Hepatocyte (in vitro differentiated cells): ENCODE measurements around the gene DMBX1. TPM values are rescaled to one million over a fixed set of nuclear protein-coding genes. Genes with fewer than 3 reads are reported as not detected.

Experiments
- DNase-seq: peaks from one replicate; pipeline ENCODE4 v3.0.0-alpha.2; 2016; ENCODE audit warnings: low spot score
- H2AFZ ChIP-seq: fragments of 200-600 bp; sonication (generic); 2 replicates; pipeline ENCODE4 v1.6.0; 2016; ENCODE audit warnings: antibody characterized with exemption, mild to moderate bottlenecking
- H3K27ac ChIP-seq: fragments of 200-600 bp; sonication (generic); 2 replicates; pipeline ENCODE4 v1.5.1; 2016; ENCODE audit warnings: mild to moderate bottlenecking
- H3K27me3 ChIP-seq: fragments of 200-600 bp; sonication (generic); 2 replicates; pipeline ENCODE4 v1.6.1; 2016
- H3K36me3 ChIP-seq: fragments of 200-600 bp; sonication (generic); replicated peaks from 2 replicates; pipeline ENCODE4 v1.5.1; 2016; ENCODE audit warnings: low read depth; ENCODE audit not compliant: insufficient read depth
- H3K4me1 ChIP-seq: fragments of 200-600 bp; sonication (generic); 2 replicates; pipeline ENCODE4 v1.5.1; 2016; ENCODE audit warnings: mild to moderate bottlenecking, moderate library complexity; ENCODE audit not compliant: insufficient read depth
- H3K4me2 ChIP-seq: fragments of 200-600 bp; sonication (generic); 2 replicates; pipeline ENCODE4 v1.6.0; 2016
- H3K4me3 ChIP-seq: fragments of 200-600 bp; sonication (generic); 2 replicates; pipeline ENCODE4 v1.5.1; 2016; ENCODE audit warnings: mild to moderate bottlenecking
- H3K79me2 ChIP-seq: fragments of 200-600 bp; sonication (generic); 2 replicates; pipeline ENCODE4 v1.6.0; 2017; ENCODE audit warnings: mild to moderate bottlenecking
- H3K9me2 ChIP-seq: fragments of 200-600 bp; sonication (generic); replicated peaks from 2 replicates; pipeline ENCODE4 v1.6.0; 2017; ENCODE audit warnings: mild to moderate bottlenecking; ENCODE audit not compliant: insufficient read depth
- H3K9me3 ChIP-seq: fragments of 200-600 bp; sonication (generic); 2 replicates; pipeline ENCODE4 v1.5.1; 2016; ENCODE audit warnings: low read depth, mild to moderate bottlenecking
- H4K20me1 ChIP-seq: fragments of 200-600 bp; sonication (generic); 2 replicates; pipeline ENCODE4 v1.6.0; 2016; ENCODE audit warnings: mild to moderate bottlenecking; ENCODE audit not compliant: insufficient read depth, poor library complexity, severe bottlenecking
- CTCF ChIP-seq: fragments of 200-600 bp; sonication (generic); IDR thresholded peaks from 2 replicates; pipeline ENCODE4 v1.5.1; 2016; ENCODE audit warnings: antibody characterized with exemption, mild to moderate bottlenecking; ENCODE audit not compliant: poor library complexity
- EZH2 ChIP-seq: fragments of 200-600 bp; sonication (generic); IDR thresholded peaks from 2 replicates; pipeline ENCODE4 v1.6.1; 2016; ENCODE audit warnings: antibody characterized with exemption, mild to moderate bottlenecking, borderline replicate concordance
- EZH2phosphoT487 ChIP-seq: fragments of 200-600 bp; sonication (generic); IDR thresholded peaks from one replicate; pipeline ENCODE4 v1.6.1; 2018; ENCODE audit warnings: antibody characterized with exemption, mild to moderate bottlenecking, low read depth, moderate library complexity; ENCODE audit not compliant: unreplicated experiment, severe bottlenecking
- WGBS: methylation state at CpG from one replicate; pipeline ENCODE4 v1.1.6; 2016; ENCODE audit warnings: low lambda C conversion rate; ENCODE audit errors: missing lambda C conversion rate; 5-methylcytosine and 5-hydroxymethylcytosine counted together
- polyA plus RNA-seq: library from polyadenylated mRNA; unstranded; fragments of >200 nt; fragmentation: Nextera tagmentation; extraction: Ambion mirVana; gene quantifications from 2 replicates; pipeline ENCODE4 v1.2.1, GENCODE V29; 2016
- total RNA-seq: library from RNA; depleted of rRNA; stranded (reverse); fragments of >200 nt; gene quantifications from 2 replicates; pipeline ENCODE4 v1.2.3, GENCODE V29; 2014

The DMBX1 gene
- total and polyA plus RNA-seq, 2 experiments from 2014 or later = not detected

DNA sequence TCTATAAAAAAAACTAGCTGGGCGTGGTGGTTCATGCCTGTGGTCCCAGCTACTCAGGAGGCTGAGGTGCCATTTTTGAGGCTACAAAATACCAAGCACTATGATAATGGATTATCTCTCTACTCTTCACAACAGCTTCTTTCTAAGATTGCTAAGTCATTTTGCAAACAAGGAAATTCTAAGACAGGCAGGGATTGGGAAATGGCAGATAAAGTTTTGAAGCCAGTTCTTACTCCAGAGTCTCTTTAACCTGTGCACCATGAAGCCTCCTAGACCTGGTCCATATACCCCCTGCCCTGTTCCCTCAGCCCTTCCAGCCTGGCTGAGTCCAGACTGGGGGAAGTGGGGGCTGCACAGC, 39.5 kb upstream of the DMBX1 start:
- Histone ChIP-seq H3K9me2 (no peaks in the 10 kb centered on the region), H3K27me3 (peaks cover 92% of the 10 kb centered on the region), H3K4me2 (no peak overlapping the region), H3K27ac (no peak overlapping the region), H3K9me3 (no peaks in the 10 kb centered on the region), H3K4me1 (no peaks in the 10 kb centered on the region), H3K36me3 (no peaks in the 10 kb centered on the region), H3K79me2 (no peaks in the 10 kb centered on the region), H3K4me3 (no peak overlapping the region), H4K20me1 (no peaks in the 10 kb centered on the region), H2AFZ (no peak overlapping the region)
- DNase-seq = no peak
- WGBS = 75% methylated on average over 1 of the region's 1 CpG
- TF ChIP-seq EZH2phosphoT487 (no peak), EZH2 (no peak), CTCF (no peak)

GRCh38 chr1:46451948-46452930, 37.4 kb upstream of the DMBX1 start:
- Histone ChIP-seq H3K9me2 (no peaks in the 10 kb centered on the region), H3K4me3 (no peak overlapping the region), H3K4me2 (no peak overlapping the region), H3K4me1 (no peaks in the 10 kb centered on the region), H2AFZ (no peak overlapping the region), H3K79me2 (no peaks in the 10 kb centered on the region), H4K20me1 (no peaks in the 10 kb centered on the region), H3K9me3 (no peaks in the 10 kb centered on the region), H3K36me3 (no peaks in the 10 kb centered on the region), H3K27ac (no peak overlapping the region), H3K27me3 (peaks cover 76% of the 10 kb centered on the region)
- TF ChIP-seq EZH2phosphoT487 (no peak), CTCF (no peak), EZH2 (no peak)
- no peak for DNase-seq
- WGBS = 64% methylated on average over 5 of the region's 5 CpGs

DNA sequence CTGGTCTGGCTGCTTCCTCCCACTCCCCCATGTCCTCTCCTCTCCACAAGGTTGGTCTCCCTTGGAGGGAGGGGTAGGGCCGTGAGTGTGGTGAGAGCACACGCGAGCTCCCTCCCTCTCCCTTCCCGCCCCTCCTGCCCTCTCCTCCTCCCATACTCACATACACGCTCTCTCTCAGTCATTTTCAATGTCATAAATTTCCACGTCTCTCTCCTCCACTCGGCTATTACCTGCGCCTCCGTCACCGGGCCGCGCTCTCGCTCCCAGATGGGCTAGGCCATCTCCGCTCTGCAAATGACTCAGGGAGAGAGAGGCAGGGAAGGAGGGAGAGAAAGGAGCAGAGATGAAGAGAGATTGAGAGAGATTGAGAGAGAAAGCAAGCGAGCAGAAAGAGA, 36.7 kb upstream of the DMBX1 start:
- Histone ChIP-seq H3K36me3 (no peaks in the 10 kb centered on the region), H3K9me2 (no peaks in the 10 kb centered on the region), H3K4me2 (no peak overlapping the region), H2AFZ (no peak overlapping the region), H3K79me2 (no peaks in the 10 kb centered on the region), H3K27me3 (peaks cover 71% of the 10 kb centered on the region), H3K9me3 (no peaks in the 10 kb centered on the region), H3K4me3 (no peak overlapping the region), H3K4me1 (no peaks in the 10 kb centered on the region), H4K20me1 (no peaks in the 10 kb centered on the region), H3K27ac (no peak overlapping the region)
- no peak for TF ChIP-seq EZH2
- no peak for TF ChIP-seq EZH2phosphoT487
- DNase-seq = no peak
- WGBS = 55% methylated on average over 12 of the region's 15 CpGs

DNA sequence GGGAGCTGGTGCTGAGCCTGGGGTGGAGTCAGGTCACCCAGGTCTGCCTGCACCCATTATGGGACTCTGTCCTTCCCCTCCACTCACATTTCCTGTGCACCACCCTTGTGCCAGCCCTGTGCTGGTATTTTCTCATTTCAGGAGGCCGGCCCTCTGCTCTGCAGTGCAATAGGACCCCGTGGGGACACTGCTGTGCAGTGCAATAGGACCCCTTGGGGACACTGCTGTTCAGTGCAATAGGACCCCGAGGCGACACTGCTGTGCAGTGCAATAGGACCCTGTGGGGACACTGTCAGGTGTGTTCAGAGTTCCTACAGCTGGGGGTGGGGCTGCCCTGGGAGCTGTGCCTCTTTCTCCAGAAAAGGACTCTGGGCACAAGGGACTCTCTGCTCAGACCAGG, 36.2 kb upstream of the DMBX1 start:
- H3K9me2 ChIP-seq = no peaks in the 10 kb centered on the region
- H3K4me1 ChIP-seq = no peaks in the 10 kb centered on the region
- H3K4me2 ChIP-seq = no peak overlapping the region
- no peak overlapping the region for H2AFZ ChIP-seq
- DNase-seq = no peak
- WGBS = 57% methylated on average over 4 of the region's 4 CpGs
- H3K36me3 ChIP-seq = no peaks in the 10 kb centered on the region
- H3K27ac ChIP-seq = no peak overlapping the region
- no peaks in the 10 kb centered on the region for H3K79me2 ChIP-seq
- TF ChIP-seq EZH2phosphoT487 = no peak
- no peak for TF ChIP-seq EZH2
- TF ChIP-seq CTCF = no peak
- H3K9me3 ChIP-seq = no peaks in the 10 kb centered on the region
- no peak overlapping the region for H3K4me3 ChIP-seq
- H3K27me3 ChIP-seq = peaks cover 71% of the 10 kb centered on the region
- H4K20me1 ChIP-seq = no peaks in the 10 kb centered on the region
